CD4-positive, alpha-beta T cell treated with Interleukin-6 for 4 hours (primary cell): ENCODE data around the gene PHACTR4.
"Not testable (repeated sequence)": the region's sequence is repeated elsewhere in the genome, so short reads cannot be mapped to it uniquely, and the experiment has no call there.

Experiments
- DNase-seq: peaks from one replicate; pipeline ENCODE4 v3.0.0-alpha.2; 2020; ENCODE audit warnings: mixed read lengths

Gene PHACTR4

GRCh38 chr1:28369371-28370238, at the start of gene PHACTR4:
TSS of gene PHACTR4 (plus strand) at chr1:28369740. CDS start at chr1:28407448, 37,708 bp downstream.
- DNase-seq, result peak; percentile 84

- DNase-seq, result no peak
Measured at GRCh38 chr1:28322194-28322593, 47.3 kb upstream of the PHACTR4 start.

- DNase-seq, result no peak
Measured at GRCh38 chr1:28323720-28324119, 45.8 kb upstream of the PHACTR4 start.

- no peak for DNase-seq
Measured at GRCh38 chr1:28326515-28326914, 43.0 kb upstream of the PHACTR4 start.

- no peak for DNase-seq
Measured at GRCh38 chr1:28326984-28327383, 42.6 kb upstream of the PHACTR4 start.

- not testable (repeated sequence) for DNase-seq
Measured at GRCh38 chr1:28327431-28327830, 42.1 kb upstream of the PHACTR4 start.

GRCh38 chr1:28328228-28328648, 41.3 kb upstream of the PHACTR4 start:
- DNase-seq, result peak; percentile 6

- DNase-seq, result peak; percentile 43
Measured at GRCh38 chr1:28329395-28330153, 40.0 kb upstream of the PHACTR4 start.

GRCh38 chr1:28338897-28339296, 30.6 kb upstream of the PHACTR4 start:
- no peak for DNase-seq

- DNase-seq, result no peak
Measured at GRCh38 chr1:28339551-28339950, 30.0 kb upstream of the PHACTR4 start.

- DNase-seq, result no peak
Measured at GRCh38 chr1:28340221-28340974, 29.1 kb upstream of the PHACTR4 start.

- no peak for DNase-seq
Measured at GRCh38 chr1:28341591-28341990, 27.9 kb upstream of the PHACTR4 start.

GRCh38 chr1:28343405-28343804, 26.1 kb upstream of the PHACTR4 start:
- no peak for DNase-seq

GRCh38 chr1:28353248-28353810, 16.2 kb upstream of the PHACTR4 start:
- DNase-seq, result not testable (repeated sequence)

- DNase-seq, result no peak
Measured at GRCh38 chr1:28354121-28354520, 15.4 kb upstream of the PHACTR4 start.

GRCh38 chr1:28358716-28359115, 10.8 kb upstream of the PHACTR4 start:
- DNase-seq, result no peak

- DNase-seq, result peak; percentile 81
Measured at GRCh38 chr1:28359592-28360239, 9.8 kb upstream of the PHACTR4 start.

- DNase-seq, result no peak
Measured at GRCh38 chr1:28364888-28365287, 4.7 kb upstream of the PHACTR4 start.

GRCh38 chr1:28365864-28366263, 3.7 kb upstream of the PHACTR4 start:
- no peak for DNase-seq

GRCh38 chr1:28368608-28369007, 932 bp upstream of the PHACTR4 start:
- DNase-seq, result not testable (repeated sequence)

- DNase-seq, result no peak
Measured at GRCh38 chr1:28370239-28371009, 884 bp downstream of the PHACTR4 start.

- no peak for DNase-seq
Measured at GRCh38 chr1:28371010-28371377, 1.5 kb downstream of the PHACTR4 start.
